H1 (cell line): ENCODE data around the gene CDK5RAP2. TPM values are rescaled to one million over a fixed set of nuclear protein-coding genes. Genes with fewer than 3 reads are reported as not detected.

Source experiments
- CTCF ChIA-PET: fragments of 300-600 bp; sonication (Branson Sonifier 250); formaldehyde crosslinking; loops from one replicate; lab custom pipeline; 2021; ENCODE audit not compliant: partially characterized antibody; lab: Charles Lee
- POLR2A ChIA-PET: fragments of 300-600 bp; sonication (Branson Sonifier 250); formaldehyde crosslinking; loops from one replicate; lab custom pipeline; 2021; ENCODE audit warnings: inconsistent platforms; ENCODE audit not compliant: partially characterized antibody; lab: Charles Lee
- DNase-seq, 2 experiments: peaks; one replicate each; pipeline versions ENCODE4 v3.0.0 to v3.0.0-alpha.2; 2010 to 2022; ENCODE audit warnings: low spot score in 2 of 2, low read depth in 1 of 2, mixed read lengths in 1 of 2
- FAIRE-seq: peaks from 2 replicates; lab custom pipeline; 2011; peaks lifted over from hg19 to GRCh38; lab: Jason Lieb, UNC
- H2AFZ ChIP-seq: 2 replicates; pipeline ENCODE4 v1.8.1; 2012; ENCODE audit warnings: low read length, inconsistent platforms
- H2AK5ac ChIP-seq: 2 replicates; pipeline ENCODE4 v1.6.1; 2013; ENCODE audit warnings: low read depth, low read length
- H2BK120ac ChIP-seq: replicated peaks from 2 replicates; pipeline ENCODE3; 2013; ENCODE audit warnings: low read depth, low read length, inconsistent platforms
- H2BK12ac ChIP-seq: 2 replicates; pipeline ENCODE4 v1.6.1; 2013; ENCODE audit warnings: low read depth, low read length
- H2BK15ac ChIP-seq: 2 replicates; pipeline ENCODE4 v1.6.1; 2013; ENCODE audit warnings: low read length
- H2BK20ac ChIP-seq: 2 replicates; pipeline ENCODE4 v1.6.1; 2013; ENCODE audit warnings: low read length
- H2BK5ac ChIP-seq: 2 replicates; pipeline ENCODE4 v1.6.1; 2013; ENCODE audit warnings: low read depth, low read length
- H3K14ac ChIP-seq: 2 replicates; pipeline ENCODE4 v1.6.1; 2013; ENCODE audit warnings: inconsistent platforms; ENCODE audit not compliant: insufficient read length
- H3K18ac ChIP-seq: 2 replicates; pipeline ENCODE4 v1.6.1; 2013; ENCODE audit warnings: low read length; ENCODE audit errors: extremely low read depth
- H3K23ac ChIP-seq: 2 replicates; pipeline ENCODE4 v1.6.1; 2013; ENCODE audit warnings: inconsistent platforms; ENCODE audit not compliant: insufficient read length
- H3K23me2 ChIP-seq: 2 replicates; pipeline ENCODE4 v1.6.1; 2013; ENCODE audit warnings: low read depth, low read length
- H3K27ac ChIP-seq: 2 replicates; pipeline ENCODE4 v1.6.1; 2011; ENCODE audit warnings: low read depth, low read length, inconsistent platforms
- H3K27me3 ChIP-seq, 4 experiments: replicated peaks in 1 of 4; 1 replicate in 1 of 4; 2 replicates in 3 of 4; pipeline versions ENCODE4 v1.6.1 to v1.8.1; 2011 to 2013; ENCODE audit warnings: low read length in 3 of 4, mild to moderate bottlenecking in 3 of 4, inconsistent platforms in 2 of 4, mixed read lengths in 2 of 4, moderate library complexity in 1 of 4; ENCODE audit not compliant: control insufficient read depth in 3 of 4, insufficient read depth in 3 of 4; ENCODE audit errors: extremely low read depth in 1 of 4
- H3K36me3 ChIP-seq, 4 experiments: 2 replicates each; pipeline versions ENCODE4 v1.6.1 to v1.8.1; 2011 to 2013; ENCODE audit warnings: mild to moderate bottlenecking in 4 of 4, low read length in 3 of 4, moderate library complexity in 2 of 4, control low read depth in 1 of 4, inconsistent platforms in 1 of 4; ENCODE audit not compliant: insufficient read depth in 4 of 4, control insufficient read depth in 2 of 4
- H3K4ac ChIP-seq: replicated peaks from 2 replicates; pipeline ENCODE3; 2013; ENCODE audit warnings: low read length, low read depth, mixed read lengths, inconsistent platforms; ENCODE audit not compliant: insufficient read length
- H3K4me1 ChIP-seq, 4 experiments: replicated peaks in 1 of 4; 1 replicate in 1 of 4; 2 replicates in 3 of 4; pipeline versions ENCODE4 v1.6.1 to v1.8.1; 2011 to 2013; ENCODE audit warnings: low read length in 3 of 4, inconsistent platforms in 2 of 4, mixed read lengths in 1 of 4; ENCODE audit not compliant: insufficient read depth in 4 of 4, control insufficient read depth in 3 of 4
- H3K4me2 ChIP-seq, 2 experiments: 2 replicates each; pipeline versions ENCODE4 v1.6.1 to v1.8.1; 2011 to 2013; ENCODE audit warnings: low read depth in 2 of 2, low read length in 2 of 2, control low read depth in 1 of 2, inconsistent platforms in 1 of 2, mild to moderate bottlenecking in 1 of 2; ENCODE audit not compliant: insufficient read depth in 1 of 2
- H3K4me3 ChIP-seq, 4 experiments: fragments of 200-600, 300-600 bp in 1 of 4; sonication (generic), shearing (Covaris generic), sonication (Bioruptor Twin) in 1 of 4; 2 replicates each; pipeline versions ENCODE4 v1.5.1 to v1.8.1; 2011 to 2016; ENCODE audit warnings: low read length in 4 of 4, low read depth in 3 of 4, control low read depth in 2 of 4, inconsistent platforms in 2 of 4, mild to moderate bottlenecking in 2 of 4, mixed read lengths in 1 of 4, moderate library complexity in 1 of 4; ENCODE audit not compliant: insufficient read depth in 2 of 4; ENCODE audit errors: extremely low read depth in 1 of 4
- H3K56ac ChIP-seq: replicated peaks from 2 replicates; pipeline ENCODE3; 2013; ENCODE audit warnings: low read depth, mild to moderate bottlenecking, mixed read lengths, low read length, inconsistent platforms; ENCODE audit not compliant: insufficient read length
- H3K79me1 ChIP-seq: 2 replicates; pipeline ENCODE4 v1.6.1; 2013; ENCODE audit warnings: low read depth, low read length, control low read depth
- H3K79me2 ChIP-seq, 2 experiments: 2 replicates each; pipeline versions ENCODE4 v1.6.1 to v1.8.1; 2012 to 2013; ENCODE audit warnings: low read length in 2 of 2, mild to moderate bottlenecking in 2 of 2, inconsistent platforms in 1 of 2; ENCODE audit not compliant: insufficient read depth in 2 of 2, control insufficient read depth in 1 of 2
- H3K9ac ChIP-seq, 4 experiments: replicated peaks in 1 of 4; 1 replicate in 1 of 4; 2 replicates in 3 of 4; pipeline versions ENCODE4 v1.6.1 to v1.8.1; 2011 to 2013; ENCODE audit warnings: low read depth in 3 of 4, low read length in 3 of 4, control low read depth in 2 of 4, mild to moderate bottlenecking in 2 of 4, moderate library complexity in 2 of 4, inconsistent platforms in 1 of 4; ENCODE audit errors: extremely low read depth in 1 of 4
- H3K9me3 ChIP-seq, 2 experiments: 2 replicates each; pipeline versions ENCODE4 v1.6.1 to v1.8.1; 2012 to 2013; ENCODE audit warnings: mild to moderate bottlenecking in 2 of 2, moderate library complexity in 2 of 2, control low read depth in 1 of 2, inconsistent platforms in 1 of 2, low read depth in 1 of 2, low read length in 1 of 2, mixed read lengths in 1 of 2; ENCODE audit not compliant: insufficient read depth in 2 of 2
- H4K20me1 ChIP-seq, 2 experiments: replicated peaks in 1 of 2; 2 replicates each; pipeline versions ENCODE3 to v1.8.1; 2011 to 2013; ENCODE audit warnings: inconsistent platforms in 2 of 2, low read length in 2 of 2, mild to moderate bottlenecking in 1 of 2; ENCODE audit not compliant: insufficient read depth in 2 of 2, control insufficient read depth in 1 of 2
- H4K5ac ChIP-seq: 2 replicates; pipeline ENCODE4 v1.6.1; 2013; ENCODE audit warnings: low read length, low read depth, mixed read lengths, inconsistent platforms; ENCODE audit not compliant: insufficient read length
- H4K8ac ChIP-seq: 2 replicates; pipeline ENCODE4 v1.8.0; 2013; ENCODE audit warnings: mild to moderate bottlenecking, moderate library complexity, low read length, inconsistent platforms; ENCODE audit not compliant: insufficient read depth; ENCODE audit errors: extremely low read depth
- H4K91ac ChIP-seq: replicated peaks from 2 replicates; pipeline ENCODE3; 2013; ENCODE audit warnings: low read length, mixed read lengths, inconsistent platforms; ENCODE audit not compliant: insufficient read length
- BRCA1 ChIP-seq: IDR thresholded peaks from 2 replicates; pipeline ENCODE4 v1.6.1; 2012; ENCODE audit warnings: low read depth, low read length, improper control_type of control experiment
- CHD1 ChIP-seq: IDR thresholded peaks from 2 replicates; pipeline ENCODE4 v1.6.1; 2012; ENCODE audit warnings: low read depth, low read length, improper control_type of control experiment
- CTBP2 ChIP-seq: IDR thresholded peaks from 2 replicates; pipeline ENCODE4 v1.7.0; 2011; ENCODE audit warnings: borderline replicate concordance, mild to moderate bottlenecking, moderate library complexity, mixed read lengths, low read length; ENCODE audit not compliant: insufficient read depth, insufficient read length
- GABPA ChIP-seq: IDR thresholded peaks from 2 replicates; pipeline ENCODE4 v1.6.1; 2011; ENCODE audit warnings: mild to moderate bottlenecking, low read length, moderate library complexity, borderline replicate concordance; ENCODE audit not compliant: insufficient read depth
- GTF2F1 ChIP-seq: IDR thresholded peaks from 2 replicates; pipeline ENCODE4 v1.6.1; 2012; ENCODE audit warnings: low read depth, low read length, improper control_type of control experiment, borderline replicate concordance
- HDAC2 ChIP-seq, 2 experiments: fragments of 300-600 bp in 1 of 2; sonication (generic) in 1 of 2; IDR thresholded peaks; 2 replicates each; pipeline ENCODE4 v1.6.1; 2011 to 2012; ENCODE audit warnings: low read depth in 2 of 2, low read length in 2 of 2, mild to moderate bottlenecking in 2 of 2, moderate library complexity in 2 of 2, borderline replicate concordance in 1 of 2, inconsistent platforms in 1 of 2
- MAFK ChIP-seq: IDR thresholded peaks from 2 replicates; pipeline ENCODE4 v1.6.1; 2012; ENCODE audit warnings: low read depth, mild to moderate bottlenecking, improper control_type of control experiment, low read length
- NANOG ChIP-seq: IDR thresholded peaks from 2 replicates; pipeline ENCODE4 v1.6.1; 2011; ENCODE audit warnings: low read length, low read depth, mild to moderate bottlenecking, inconsistent platforms; ENCODE audit not compliant: insufficient read depth, poor library complexity, severe bottlenecking
- SRF ChIP-seq: IDR thresholded peaks from 2 replicates; pipeline ENCODE4 v1.6.1; 2011; ENCODE audit warnings: mild to moderate bottlenecking, low read depth, low read length, moderate library complexity
- TBP ChIP-seq: IDR thresholded peaks from 2 replicates; pipeline ENCODE4 v1.6.1; 2011; ENCODE audit warnings: low read depth, low read length, improper control_type of control experiment
- WGBS, 2 experiments: shearing (Covaris generic) in 1 of 2; methylation state at CpG; one replicate each; pipeline versions ENCODE4 v1.1.6 to v1.1.7; 2013 to 2015; ENCODE audit warnings: low lambda C conversion rate in 2 of 2, mixed read lengths in 2 of 2, inconsistent platforms in 1 of 2, low coverage in 1 of 2, missing lambda C conversion rate in 1 of 2; ENCODE audit not compliant: insufficient replicate concordance in 2 of 2, insufficient coverage in 1 of 2, insufficient read length in 1 of 2; ENCODE audit errors: extremely low coverage in 1 of 2, missing lambda C conversion rate in 1 of 2; 5-methylcytosine and 5-hydroxymethylcytosine counted together
- polyA plus RNA-seq, 7 experiments: library from polyadenylated mRNA; depleted of rRNA in 3 of 7; stranded (reverse) in 5 of 7; unstranded in 2 of 7; fragments of >200 nt in 5 of 7; fragments of 200-250 nt in 2 of 7; gene quantifications; 1 replicate in 5 of 7; 2 replicates in 1 of 7; 4 replicates in 1 of 7; pipeline versions ENCODE4 v1.2.1 to v1.2.3, GENCODE V29; 2011 to 2013; ENCODE audit warnings: missing spikeins in 2 of 7, mixed read lengths in 2 of 7
- total RNA-seq: library from RNA; stranded (reverse); fragmentation: NEBNext Ultra II Directional; extraction: Animal tissue kit (Norgen Biotek cat#: 25700); gene quantifications from 2 replicates; pipeline ENCODE4 v1.2.1, GENCODE V29; 2021
- TF ChIP-seq, protein P1 (sequence below), 3 experiments: IDR thresholded peaks; 1 replicate in 2 of 3; 2 replicates in 1 of 3; pipeline versions ENCODE4 v1.5.1 to v1.6.1; 2011; ENCODE audit warnings: low read length in 3 of 3, mild to moderate bottlenecking in 3 of 3, inconsistent platforms in 2 of 3, low read depth in 1 of 3, moderate library complexity in 1 of 3; ENCODE audit not compliant: insufficient read depth in 1 of 3; ENCODE audit errors: control extremely low read depth in 1 of 3

Gene CDK5RAP2
- total and polyA plus RNA-seq, 2 of the 8 experiments (the other 6 are each of a cell fraction or from before 2014, with no cell fraction given): 19.8 to 49.4 TPM

DNA sequence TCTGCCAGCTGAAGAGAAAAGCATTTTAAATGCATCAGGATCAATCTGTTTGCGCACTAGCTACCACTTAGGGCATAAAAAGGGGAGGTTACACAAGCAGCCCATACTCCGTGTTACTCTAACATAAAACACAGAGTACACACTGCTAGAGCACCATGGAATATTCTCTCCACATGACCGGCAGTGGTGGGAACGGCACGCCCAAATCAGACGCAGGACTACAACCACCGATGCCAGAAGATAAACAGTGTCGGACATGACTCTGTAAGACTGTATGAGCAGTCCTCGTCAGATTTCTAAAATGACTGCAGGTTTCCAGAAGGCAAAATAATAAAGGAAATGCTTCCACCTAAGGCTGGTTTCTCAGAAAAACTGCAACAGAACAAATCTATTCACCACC lies 40.0 kb downstream of the CDK5RAP2 start:
- Histone ChIP-seq H3K4ac (no peak overlapping the region), H4K8ac (no peak overlapping the region), H3K4me2 (no peak overlapping the region), H3K79me2 (no peaks in the 10 kb centered on the region), H3K27ac (no peak overlapping the region), H4K91ac (no peak overlapping the region), H4K5ac (no peak overlapping the region), H2BK15ac (no peak overlapping the region), H3K4me1 (no peaks in the 10 kb centered on the region), H3K36me3 (peaks cover 17 to 68% (median 40%) of the 10 kb centered on the region in 4 experiments), H3K79me1 (no peaks in the 10 kb centered on the region; the same call in 1 of the 2 replicates), H2BK5ac (no peak overlapping the region), H2BK12ac (no peak overlapping the region), H3K23ac (no peak overlapping the region), H3K14ac (no peak overlapping the region), H3K23me2 (no peaks in the 10 kb centered on the region), H4K20me1 (peaks cover 2 to 7% of the 10 kb centered on the region in 2 experiments), H2AFZ (no peak overlapping the region), H3K56ac (no peak overlapping the region), H2BK120ac (no peak overlapping the region), H3K18ac (no peak overlapping the region), H3K4me3 (no peak overlapping the region), H3K27me3 (no peaks in the 10 kb centered on the region), H2BK20ac (no peak overlapping the region), H3K9me3 (no peaks in the 10 kb centered on the region), H2AK5ac (no peak overlapping the region), H3K9ac (no peak overlapping the region)
- CTCF ChIA-PET: interaction anchor here (0.8 to 3.1 kb wide), 3 partner anchors 9 to 100 kb away, joined by 3 to 14 read pairs (median 3); no protein-coding TSS in a partner anchor
- POLR2A ChIA-PET: no interaction called here
- FAIRE-seq: no peak
- WGBS, 2 experiments: 94% methylated on average over 9 of the region's 9 CpGs; no CpG with 5 or more reads in 1 of the 2 experiments
- no peak for DNase-seq
- no peak for TF ChIP-seq SRF
- no peak for TF ChIP-seq NANOG
- TF ChIP-seq TBP: no peak
- TF ChIP-seq MAFK: no peak
- TF ChIP-seq, protein P1, sequence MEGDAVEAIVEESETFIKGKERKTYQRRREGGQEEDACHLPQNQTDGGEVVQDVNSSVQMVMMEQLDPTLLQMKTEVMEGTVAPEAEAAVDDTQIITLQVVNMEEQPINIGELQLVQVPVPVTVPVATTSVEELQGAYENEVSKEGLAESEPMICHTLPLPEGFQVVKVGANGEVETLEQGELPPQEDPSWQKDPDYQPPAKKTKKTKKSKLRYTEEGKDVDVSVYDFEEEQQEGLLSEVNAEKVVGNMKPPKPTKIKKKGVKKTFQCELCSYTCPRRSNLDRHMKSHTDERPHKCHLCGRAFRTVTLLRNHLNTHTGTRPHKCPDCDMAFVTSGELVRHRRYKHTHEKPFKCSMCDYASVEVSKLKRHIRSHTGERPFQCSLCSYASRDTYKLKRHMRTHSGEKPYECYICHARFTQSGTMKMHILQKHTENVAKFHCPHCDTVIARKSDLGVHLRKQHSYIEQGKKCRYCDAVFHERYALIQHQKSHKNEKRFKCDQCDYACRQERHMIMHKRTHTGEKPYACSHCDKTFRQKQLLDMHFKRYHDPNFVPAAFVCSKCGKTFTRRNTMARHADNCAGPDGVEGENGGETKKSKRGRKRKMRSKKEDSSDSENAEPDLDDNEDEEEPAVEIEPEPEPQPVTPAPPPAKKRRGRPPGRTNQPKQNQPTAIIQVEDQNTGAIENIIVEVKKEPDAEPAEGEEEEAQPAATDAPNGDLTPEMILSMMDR (IDR thresholded peaks at IDR 0.05; ENCODE audit: control extremely low read depth in 1 of 3, insufficient read depth in 1 of 3, low read depth in 1 of 3, low read length in 3 of 3): no peak
- no peak for TF ChIP-seq CHD1
- TF ChIP-seq GTF2F1: no peak
- TF ChIP-seq BRCA1: no peak
- no peak for TF ChIP-seq GABPA
- no peak for TF ChIP-seq CTBP2
- no peak for TF ChIP-seq HDAC2 (IDR thresholded peaks at IDR 0.05; ENCODE audit: borderline replicate concordance in 1 of 2, low read depth in 2 of 2, low read length in 2 of 2)
